WI38 (cell line): ENCODE data around the gene STXBP3.

Experiments used
- H3K4me3 ChIP-seq: 2 replicates; pipeline ENCODE4 v1.5.1; 2011; ENCODE audit warnings: low read depth, mild to moderate bottlenecking, control low read depth, low read length
- TF ChIP-seq, protein P1 (sequence below): IDR thresholded peaks from 2 replicates; pipeline ENCODE4 v1.5.1; 2012; ENCODE audit warnings: low read depth, mild to moderate bottlenecking, control low read depth, low read length

Gene STXBP3

DNA sequence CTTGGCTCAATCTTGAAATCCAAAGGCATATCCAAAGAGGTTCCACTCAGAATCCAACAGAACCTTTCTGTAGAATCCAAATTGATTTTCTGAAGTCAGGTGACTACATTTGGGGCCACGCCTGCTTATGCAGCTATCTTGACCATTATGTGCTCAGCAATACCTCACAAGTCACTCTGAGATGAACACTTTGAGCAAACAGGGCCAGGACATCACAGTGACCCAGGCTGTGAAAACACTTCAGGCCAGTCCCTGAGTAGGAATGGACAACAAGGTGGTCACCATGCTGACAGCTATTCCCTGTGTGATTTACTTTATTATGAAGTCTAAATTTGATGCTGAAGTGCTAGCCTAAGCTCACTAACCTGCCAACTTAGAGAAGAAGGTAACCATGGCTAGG lies 110.5 kb downstream of the STXBP3 start, which contains the start of gene AKNAD1:
AKNAD1 (minus strand) TSS at position 101 of the 400 bp plus-strand sequence. CDS start 4,430 bp downstream, outside the sequence.
- TF ChIP-seq, protein P1, sequence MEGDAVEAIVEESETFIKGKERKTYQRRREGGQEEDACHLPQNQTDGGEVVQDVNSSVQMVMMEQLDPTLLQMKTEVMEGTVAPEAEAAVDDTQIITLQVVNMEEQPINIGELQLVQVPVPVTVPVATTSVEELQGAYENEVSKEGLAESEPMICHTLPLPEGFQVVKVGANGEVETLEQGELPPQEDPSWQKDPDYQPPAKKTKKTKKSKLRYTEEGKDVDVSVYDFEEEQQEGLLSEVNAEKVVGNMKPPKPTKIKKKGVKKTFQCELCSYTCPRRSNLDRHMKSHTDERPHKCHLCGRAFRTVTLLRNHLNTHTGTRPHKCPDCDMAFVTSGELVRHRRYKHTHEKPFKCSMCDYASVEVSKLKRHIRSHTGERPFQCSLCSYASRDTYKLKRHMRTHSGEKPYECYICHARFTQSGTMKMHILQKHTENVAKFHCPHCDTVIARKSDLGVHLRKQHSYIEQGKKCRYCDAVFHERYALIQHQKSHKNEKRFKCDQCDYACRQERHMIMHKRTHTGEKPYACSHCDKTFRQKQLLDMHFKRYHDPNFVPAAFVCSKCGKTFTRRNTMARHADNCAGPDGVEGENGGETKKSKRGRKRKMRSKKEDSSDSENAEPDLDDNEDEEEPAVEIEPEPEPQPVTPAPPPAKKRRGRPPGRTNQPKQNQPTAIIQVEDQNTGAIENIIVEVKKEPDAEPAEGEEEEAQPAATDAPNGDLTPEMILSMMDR = no peak
- H3K4me3 ChIP-seq = no peak within 1 kb of the TSS

DNA sequence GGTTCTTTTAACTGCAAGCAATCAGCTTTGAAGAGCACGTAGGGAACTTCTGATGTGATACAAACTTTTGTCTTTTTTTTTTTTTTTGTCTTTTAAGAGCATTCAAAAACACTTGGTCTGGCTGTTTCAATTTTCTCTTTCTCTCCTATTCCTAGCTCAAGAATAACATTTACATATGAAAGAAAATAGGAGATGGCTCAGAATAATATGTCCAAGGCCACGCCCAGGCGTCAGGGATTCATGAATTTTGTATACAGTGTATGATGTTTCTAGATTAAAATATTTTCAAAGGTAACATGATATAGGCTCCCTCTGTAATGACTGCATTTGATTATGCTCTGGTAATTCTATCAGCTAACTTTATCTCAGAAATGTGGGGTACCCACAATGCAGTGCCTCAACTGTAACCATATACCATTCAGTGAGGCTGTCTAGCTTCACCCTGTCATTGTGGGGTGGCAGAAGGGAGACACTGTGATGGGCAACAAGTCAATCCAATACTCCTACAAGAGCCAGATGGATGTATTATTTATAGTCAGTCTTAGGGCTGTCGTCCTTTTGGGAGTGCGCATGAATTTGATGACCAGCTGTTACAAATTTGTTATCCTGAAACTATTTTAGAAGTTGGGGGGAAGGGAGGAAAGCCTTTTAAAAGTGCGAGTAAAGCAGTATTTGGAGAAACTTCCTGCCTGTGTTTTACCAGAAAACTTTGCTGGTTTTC lies 111.9 kb downstream of the STXBP3 start:
- TF ChIP-seq, protein P1 = no peak
- no peak overlapping the region for H3K4me3 ChIP-seq
